Effector memory CD8-positive, alpha-beta T cell (primary cell): Measurements from ENCODE around the gene SPTB.

ENCODE experiments used
- ATAC-seq: fragments of 150-1000 bp; cut with Tn5 transposase; replicated peaks from 2 replicates; pipeline ENCODE4 v1.10.0; 2021; ENCODE audit warnings: mild to moderate bottlenecking, moderate library complexity
- DNase-seq, 3 experiments: peaks; one replicate each; pipeline ENCODE4 v3.0.0; 2021
- H3K27ac Mint-ChIP-seq, 2 donors: one replicate each; pipeline ENCODE4 v1.8.0; 2022; ENCODE audit warnings: mild to moderate bottlenecking in 2 of 2, mixed read lengths in 2 of 2, moderate library complexity in 2 of 2
- H3K27me3 Mint-ChIP-seq, 2 donors: one replicate each; pipeline ENCODE4 v1.8.0; 2022; ENCODE audit warnings: mixed read lengths in 2 of 2
- H3K36me3 Mint-ChIP-seq: one replicate; pipeline ENCODE4 v1.8.0; 2022; ENCODE audit warnings: mild to moderate bottlenecking, moderate library complexity, mixed read lengths; ENCODE audit not compliant: insufficient read depth
- H3K4me1 Mint-ChIP-seq, 2 donors: one replicate each; pipeline ENCODE4 v1.8.0; 2022; ENCODE audit warnings: low read depth in 2 of 2, mixed read lengths in 2 of 2
- H3K4me3 Mint-ChIP-seq, 2 donors: one replicate each; pipeline ENCODE4 v1.8.0; 2022; ENCODE audit warnings: mild to moderate bottlenecking in 2 of 2, mixed read lengths in 2 of 2, moderate library complexity in 2 of 2
- H3K9me3 Mint-ChIP-seq, 2 donors: one replicate each; pipeline ENCODE4 v1.8.0; 2022; ENCODE audit warnings: mixed read lengths in 2 of 2

The SPTB gene

GRCh38 chr14:64701660-64702059 lies 178.0 kb downstream of the SPTB start:
- peaks cover 10% of the 10 kb centered on the region for H3K36me3 Mint-ChIP-seq
- H3K9me3 Mint-ChIP-seq = no peaks in the 10 kb centered on the region
- no peak overlapping the region for H3K4me3 Mint-ChIP-seq
- no peak overlapping the region for H3K27ac Mint-ChIP-seq
- H3K27me3 Mint-ChIP-seq = peaks cover 17 to 25% of the 10 kb centered on the region in 2 donors
- no peak for ATAC-seq
- no peak for DNase-seq
- H3K4me1 Mint-ChIP-seq = peaks cover 32 to 41% of the 10 kb centered on the region in 2 donors

- H3K27ac Mint-ChIP-seq = no peak overlapping the region
- DNase-seq (no peak), ATAC-seq (no peak)
- peaks cover 12% of the 10 kb centered on the region for H3K36me3 Mint-ChIP-seq
- peaks cover 17 to 23% of the 10 kb centered on the region in 2 donors for H3K27me3 Mint-ChIP-seq
- peaks cover 38 to 42% of the 10 kb centered on the region in 2 donors for H3K4me1 Mint-ChIP-seq
- no peak overlapping the region for H3K4me3 Mint-ChIP-seq
- H3K9me3 Mint-ChIP-seq = no peaks in the 10 kb centered on the region
Measured at GRCh38 chr14:64700894-64701293, 178.8 kb downstream of the SPTB start.

GRCh38 chr14:64700290-64700689 lies 179.4 kb downstream of the SPTB start:
- ATAC-seq = no peak
- Mint-ChIP-seq H3K4me1 (peaks cover 37 to 39% of the 10 kb centered on the region in 2 donors), H3K9me3 (no peaks in the 10 kb centered on the region), H3K27me3 (peaks cover 17% of the 10 kb centered on the region in 2 donors), H3K36me3 (peaks cover 10% of the 10 kb centered on the region), H3K4me3 (no peak overlapping the region), H3K27ac (no peak overlapping the region)
- DNase-seq = no peak

GRCh38 chr14:64698903-64699302 lies 180.8 kb downstream of the SPTB start:
- no peak for ATAC-seq
- Mint-ChIP-seq H3K27ac (no peak overlapping the region), H3K36me3 (peaks cover 4% of the 10 kb centered on the region), H3K4me3 (peak overlapping the region in 1 of 2 donors; percentile 25), H3K9me3 (no peaks in the 10 kb centered on the region), H3K4me1 (peaks cover 37 to 41% of the 10 kb centered on the region in 2 donors), H3K27me3 (peaks cover 15 to 17% of the 10 kb centered on the region in 2 donors)
- DNase-seq = no peak

GRCh38 chr14:64696355-64696857 lies 183.3 kb downstream of the SPTB start:
- Mint-ChIP-seq H3K4me3 (peak overlapping the region in 1 of 2 donors; percentile 37), H3K9me3 (no peaks in the 10 kb centered on the region), H3K27me3 (no peaks in the 10 kb centered on the region), H3K36me3 (peaks cover 4% of the 10 kb centered on the region), H3K27ac (peak overlapping the region in 1 of 2 donors; percentile 86), H3K4me1 (peaks cover 27 to 30% of the 10 kb centered on the region in 2 donors)
- peak; percentile 97 for ATAC-seq
- peak; percentile 28 to 45 (median 42) for DNase-seq
